Fibroblast of the aortic adventitia (primary cell): Measurements from ENCODE around the gene CLEC5A. TPM values are rescaled to one million over a fixed set of nuclear protein-coding genes. Genes with fewer than 3 reads are reported as not detected.

Source experiments
- DNase-seq: peaks from one replicate; pipeline ENCODE4 v3.0.0-alpha.2; 2010; ENCODE audit warnings: low read depth
- H3K4me3 ChIP-seq: 2 replicates; pipeline ENCODE4 v1.5.1; 2011; ENCODE audit warnings: low read depth, mild to moderate bottlenecking, control low read depth, low read length, moderate library complexity
- total RNA-seq: library from RNA; depleted of rRNA; stranded (reverse); fragments of >200 nt; gene quantifications from 2 replicates; pipeline ENCODE4 v1.2.3, GENCODE V29; 2012; ENCODE audit warnings: low replicate concordance
- TF ChIP-seq, protein P1 (sequence below): IDR thresholded peaks from 2 replicates; pipeline ENCODE4 v1.5.1; 2011; ENCODE audit warnings: mild to moderate bottlenecking, low read length, control low read depth, inconsistent platforms; ENCODE audit not compliant: insufficient read depth

CLEC5A gene
- total RNA-seq, 1 donor: not detected

DNA sequence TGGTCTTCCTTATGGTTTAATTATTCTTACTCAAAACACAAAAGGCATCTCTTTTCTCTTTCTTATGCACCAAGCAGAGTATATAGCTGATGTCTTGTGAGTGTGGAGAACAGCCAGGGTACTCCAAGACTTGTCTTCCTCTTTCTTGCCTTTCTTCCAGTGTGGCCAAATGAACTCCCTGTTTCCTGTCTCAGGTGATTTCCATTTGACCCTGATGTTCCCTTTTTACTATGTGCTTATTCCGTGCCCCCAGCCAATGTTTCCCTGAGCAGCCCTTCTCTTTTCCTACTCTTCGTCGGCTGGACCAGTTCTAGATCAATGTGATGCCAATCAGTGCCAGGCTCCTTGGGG lies 18.0 kb downstream of the CLEC5A start:
- no peak for DNase-seq
- TF ChIP-seq, protein P1, sequence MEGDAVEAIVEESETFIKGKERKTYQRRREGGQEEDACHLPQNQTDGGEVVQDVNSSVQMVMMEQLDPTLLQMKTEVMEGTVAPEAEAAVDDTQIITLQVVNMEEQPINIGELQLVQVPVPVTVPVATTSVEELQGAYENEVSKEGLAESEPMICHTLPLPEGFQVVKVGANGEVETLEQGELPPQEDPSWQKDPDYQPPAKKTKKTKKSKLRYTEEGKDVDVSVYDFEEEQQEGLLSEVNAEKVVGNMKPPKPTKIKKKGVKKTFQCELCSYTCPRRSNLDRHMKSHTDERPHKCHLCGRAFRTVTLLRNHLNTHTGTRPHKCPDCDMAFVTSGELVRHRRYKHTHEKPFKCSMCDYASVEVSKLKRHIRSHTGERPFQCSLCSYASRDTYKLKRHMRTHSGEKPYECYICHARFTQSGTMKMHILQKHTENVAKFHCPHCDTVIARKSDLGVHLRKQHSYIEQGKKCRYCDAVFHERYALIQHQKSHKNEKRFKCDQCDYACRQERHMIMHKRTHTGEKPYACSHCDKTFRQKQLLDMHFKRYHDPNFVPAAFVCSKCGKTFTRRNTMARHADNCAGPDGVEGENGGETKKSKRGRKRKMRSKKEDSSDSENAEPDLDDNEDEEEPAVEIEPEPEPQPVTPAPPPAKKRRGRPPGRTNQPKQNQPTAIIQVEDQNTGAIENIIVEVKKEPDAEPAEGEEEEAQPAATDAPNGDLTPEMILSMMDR: no peak
- no peak overlapping the region for H3K4me3 ChIP-seq

DNA sequence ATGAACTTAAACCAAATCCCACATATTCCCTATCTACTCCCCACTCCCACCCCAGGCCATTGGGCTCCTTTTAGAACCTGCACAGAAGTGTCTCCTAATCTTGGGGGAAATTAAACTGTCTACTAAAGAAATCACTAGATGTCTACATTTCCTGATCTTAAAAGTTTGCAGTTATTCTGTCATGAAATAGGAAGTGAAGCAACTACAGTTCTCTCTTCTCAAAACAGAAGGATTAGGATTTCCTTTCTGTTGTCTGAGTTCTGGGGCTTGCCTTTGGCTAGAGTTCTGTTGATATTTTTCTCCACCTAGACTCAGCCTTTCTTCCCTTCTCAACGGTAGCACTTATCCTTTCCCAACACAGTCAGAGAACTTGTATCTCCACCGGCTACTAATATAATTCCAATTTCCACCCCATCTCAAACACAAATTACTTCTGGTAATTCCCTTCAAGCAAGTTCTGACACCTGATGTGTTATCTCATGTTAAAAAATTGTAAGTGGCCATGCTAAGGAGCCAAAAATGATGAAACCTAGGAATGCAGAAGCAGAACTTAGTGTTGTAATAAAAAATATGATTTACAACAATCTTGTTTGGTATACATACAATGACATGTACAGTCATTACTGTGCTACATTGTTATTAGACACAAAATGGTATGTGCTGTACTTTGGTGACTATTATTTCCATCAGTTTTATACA lies 18.5 kb downstream of the CLEC5A start:
- TF ChIP-seq, protein P1: no peak
- no peak for DNase-seq
- H3K4me3 ChIP-seq: no peak overlapping the region

DNA sequence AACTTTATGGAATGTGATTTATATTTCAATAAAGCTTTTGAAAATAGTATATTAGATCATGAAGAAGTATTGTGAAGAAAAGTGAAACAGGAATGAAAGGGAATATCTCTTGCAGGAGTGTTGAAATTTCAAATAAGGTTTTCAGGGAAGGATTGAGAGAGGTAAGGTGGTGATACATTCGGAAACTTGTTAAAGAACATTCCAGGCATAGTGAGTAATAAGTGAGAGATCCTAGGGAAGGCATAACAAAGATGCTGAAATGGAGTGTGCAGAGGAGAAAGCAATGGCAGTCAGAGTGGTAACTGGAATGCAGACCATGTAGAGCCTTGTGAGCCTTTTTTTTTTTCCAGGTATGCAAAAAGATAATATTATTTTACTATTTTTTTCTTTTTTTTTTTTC lies 26.5 kb downstream of the CLEC5A start:
- DNase-seq: no peak
- H3K4me3 ChIP-seq: no peak overlapping the region
- TF ChIP-seq, protein P1: no peak

DNA sequence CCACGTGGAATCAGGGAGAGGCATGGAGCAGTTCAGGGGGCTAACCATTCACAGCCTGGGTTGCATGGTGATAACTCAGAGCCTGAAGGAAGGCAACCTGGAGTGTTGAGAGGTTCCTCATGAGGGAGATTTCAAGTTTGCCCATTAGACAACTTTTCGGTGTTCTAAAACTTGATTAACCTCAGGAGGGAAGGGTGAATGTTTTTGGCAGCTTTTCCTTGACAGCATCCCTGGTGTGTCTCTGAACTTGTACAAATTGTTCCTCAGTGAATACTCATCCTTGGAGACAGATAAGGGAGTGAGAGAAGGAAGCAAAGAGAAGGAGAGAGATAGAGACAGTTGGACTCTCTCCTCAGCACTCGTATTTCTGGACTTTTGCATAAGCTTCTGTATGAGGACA lies 30.7 kb downstream of the CLEC5A start, which contains the start of gene OR9A4:
Gene OR9A4, plus strand, starts transcription at position 301 of the 400 bp plus-strand sequence. CDS start 2,477 bp downstream, outside the sequence.
- TF ChIP-seq, protein P1: no peak
- DNase-seq: no peak
- H3K4me3 ChIP-seq: no peak within 1 kb of the TSS

DNA sequence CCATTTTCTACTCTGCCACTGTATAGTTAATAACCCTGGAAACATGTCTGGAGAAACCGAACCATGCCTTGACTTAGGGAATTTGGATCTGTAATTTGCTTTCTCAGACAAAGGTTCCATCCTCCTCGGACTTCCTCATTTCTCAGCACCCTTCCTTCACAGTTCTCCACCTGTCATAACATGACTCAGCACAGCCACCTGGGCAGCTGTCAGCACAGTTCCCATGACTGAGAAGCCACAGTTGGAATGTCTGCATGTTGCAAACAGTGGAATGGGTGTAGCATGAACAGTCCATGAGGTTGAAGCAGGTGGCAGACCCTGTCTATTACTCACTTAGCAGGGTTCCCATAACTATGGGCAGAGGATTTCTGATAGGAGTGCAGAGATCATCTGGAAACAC lies 31.2 kb downstream of the CLEC5A start:
- TF ChIP-seq, protein P1: no peak
- H3K4me3 ChIP-seq: no peak overlapping the region
- DNase-seq: no peak

DNA sequence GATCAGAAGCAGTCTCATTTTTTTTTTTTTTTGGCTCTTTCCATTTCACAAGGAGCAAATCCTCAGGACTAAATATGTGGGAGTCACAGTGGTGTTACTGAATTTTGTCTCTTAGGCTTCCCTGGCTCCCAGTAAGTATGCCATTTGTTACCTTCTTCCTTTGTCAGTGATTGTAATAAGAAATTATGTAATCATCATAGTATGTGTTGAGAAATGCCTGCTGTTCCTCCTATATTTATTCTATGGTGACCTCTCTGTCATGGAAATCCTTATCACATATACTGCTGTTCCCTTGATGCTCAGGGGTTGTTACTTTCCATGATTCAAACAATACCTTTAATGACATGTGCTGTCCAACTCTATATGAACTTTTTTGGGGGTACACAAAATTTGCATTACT lies 35.4 kb downstream of the CLEC5A start:
- no peak overlapping the region for H3K4me3 ChIP-seq

More for the DNA sequence above, 35.4 kb downstream of the CLEC5A start:
- TF ChIP-seq, protein P1: no peak
- no peak for DNase-seq
